H1 (cell line): ENCODE results near the gene GNAO1. TPM values are rescaled to one million over a fixed set of nuclear protein-coding genes. Genes with fewer than 3 reads are reported as not detected.

ENCODE experiments used
- CTCF ChIA-PET: fragments of 300-600 bp; sonication (Branson Sonifier 250); formaldehyde crosslinking; loops from one replicate; lab custom pipeline; 2021; ENCODE audit not compliant: partially characterized antibody; lab: Charles Lee
- POLR2A ChIA-PET: fragments of 300-600 bp; sonication (Branson Sonifier 250); formaldehyde crosslinking; loops from one replicate; lab custom pipeline; 2021; ENCODE audit warnings: inconsistent platforms; ENCODE audit not compliant: partially characterized antibody; lab: Charles Lee
- DNase-seq, 2 experiments: peaks; one replicate each; pipeline versions ENCODE4 v3.0.0 to v3.0.0-alpha.2; 2010 to 2022; ENCODE audit warnings: low spot score in 2 of 2, low read depth in 1 of 2, mixed read lengths in 1 of 2
- FAIRE-seq: peaks from 2 replicates; lab custom pipeline; 2011; peaks lifted over from hg19 to GRCh38; lab: Jason Lieb, UNC
- H2AFZ ChIP-seq: 2 replicates; pipeline ENCODE4 v1.8.1; 2012; ENCODE audit warnings: low read length, inconsistent platforms
- H2AK5ac ChIP-seq: 2 replicates; pipeline ENCODE4 v1.6.1; 2013; ENCODE audit warnings: low read depth, low read length
- H2BK120ac ChIP-seq: replicated peaks from 2 replicates; pipeline ENCODE3; 2013; ENCODE audit warnings: low read depth, low read length, inconsistent platforms
- H2BK12ac ChIP-seq: 2 replicates; pipeline ENCODE4 v1.6.1; 2013; ENCODE audit warnings: low read depth, low read length
- H2BK15ac ChIP-seq: 2 replicates; pipeline ENCODE4 v1.6.1; 2013; ENCODE audit warnings: low read length
- H2BK20ac ChIP-seq: 2 replicates; pipeline ENCODE4 v1.6.1; 2013; ENCODE audit warnings: low read length
- H2BK5ac ChIP-seq: 2 replicates; pipeline ENCODE4 v1.6.1; 2013; ENCODE audit warnings: low read depth, low read length
- H3K14ac ChIP-seq: 2 replicates; pipeline ENCODE4 v1.6.1; 2013; ENCODE audit warnings: inconsistent platforms; ENCODE audit not compliant: insufficient read length
- H3K18ac ChIP-seq: 2 replicates; pipeline ENCODE4 v1.6.1; 2013; ENCODE audit warnings: low read length; ENCODE audit errors: extremely low read depth
- H3K23ac ChIP-seq: 2 replicates; pipeline ENCODE4 v1.6.1; 2013; ENCODE audit warnings: inconsistent platforms; ENCODE audit not compliant: insufficient read length
- H3K23me2 ChIP-seq: 2 replicates; pipeline ENCODE4 v1.6.1; 2013; ENCODE audit warnings: low read depth, low read length
- H3K27ac ChIP-seq: 2 replicates; pipeline ENCODE4 v1.6.1; 2011; ENCODE audit warnings: low read depth, low read length, inconsistent platforms
- H3K27me3 ChIP-seq, 4 experiments: replicated peaks in 1 of 4; 1 replicate in 1 of 4; 2 replicates in 3 of 4; pipeline versions ENCODE4 v1.6.1 to v1.8.1; 2011 to 2013; ENCODE audit warnings: low read length in 3 of 4, mild to moderate bottlenecking in 3 of 4, inconsistent platforms in 2 of 4, mixed read lengths in 2 of 4, moderate library complexity in 1 of 4; ENCODE audit not compliant: control insufficient read depth in 3 of 4, insufficient read depth in 3 of 4; ENCODE audit errors: extremely low read depth in 1 of 4
- H3K36me3 ChIP-seq, 4 experiments: 2 replicates each; pipeline versions ENCODE4 v1.6.1 to v1.8.1; 2011 to 2013; ENCODE audit warnings: mild to moderate bottlenecking in 4 of 4, low read length in 3 of 4, moderate library complexity in 2 of 4, control low read depth in 1 of 4, inconsistent platforms in 1 of 4; ENCODE audit not compliant: insufficient read depth in 4 of 4, control insufficient read depth in 2 of 4
- H3K4ac ChIP-seq: replicated peaks from 2 replicates; pipeline ENCODE3; 2013; ENCODE audit warnings: low read length, low read depth, mixed read lengths, inconsistent platforms; ENCODE audit not compliant: insufficient read length
- H3K4me1 ChIP-seq, 4 experiments: replicated peaks in 1 of 4; 1 replicate in 1 of 4; 2 replicates in 3 of 4; pipeline versions ENCODE4 v1.6.1 to v1.8.1; 2011 to 2013; ENCODE audit warnings: low read length in 3 of 4, inconsistent platforms in 2 of 4, mixed read lengths in 1 of 4; ENCODE audit not compliant: insufficient read depth in 4 of 4, control insufficient read depth in 3 of 4
- H3K4me2 ChIP-seq, 2 experiments: 2 replicates each; pipeline versions ENCODE4 v1.6.1 to v1.8.1; 2011 to 2013; ENCODE audit warnings: low read depth in 2 of 2, low read length in 2 of 2, control low read depth in 1 of 2, inconsistent platforms in 1 of 2, mild to moderate bottlenecking in 1 of 2; ENCODE audit not compliant: insufficient read depth in 1 of 2
- H3K4me3 ChIP-seq, 4 experiments: fragments of 200-600, 300-600 bp in 1 of 4; sonication (generic), shearing (Covaris generic), sonication (Bioruptor Twin) in 1 of 4; 2 replicates each; pipeline versions ENCODE4 v1.5.1 to v1.8.1; 2011 to 2016; ENCODE audit warnings: low read length in 4 of 4, low read depth in 3 of 4, control low read depth in 2 of 4, inconsistent platforms in 2 of 4, mild to moderate bottlenecking in 2 of 4, mixed read lengths in 1 of 4, moderate library complexity in 1 of 4; ENCODE audit not compliant: insufficient read depth in 2 of 4; ENCODE audit errors: extremely low read depth in 1 of 4
- H3K56ac ChIP-seq: replicated peaks from 2 replicates; pipeline ENCODE3; 2013; ENCODE audit warnings: low read depth, mild to moderate bottlenecking, mixed read lengths, low read length, inconsistent platforms; ENCODE audit not compliant: insufficient read length
- H3K79me1 ChIP-seq: 2 replicates; pipeline ENCODE4 v1.6.1; 2013; ENCODE audit warnings: low read depth, low read length, control low read depth
- H3K79me2 ChIP-seq, 2 experiments: 2 replicates each; pipeline versions ENCODE4 v1.6.1 to v1.8.1; 2012 to 2013; ENCODE audit warnings: low read length in 2 of 2, mild to moderate bottlenecking in 2 of 2, inconsistent platforms in 1 of 2; ENCODE audit not compliant: insufficient read depth in 2 of 2, control insufficient read depth in 1 of 2
- H3K9ac ChIP-seq, 4 experiments: replicated peaks in 1 of 4; 1 replicate in 1 of 4; 2 replicates in 3 of 4; pipeline versions ENCODE4 v1.6.1 to v1.8.1; 2011 to 2013; ENCODE audit warnings: low read depth in 3 of 4, low read length in 3 of 4, control low read depth in 2 of 4, mild to moderate bottlenecking in 2 of 4, moderate library complexity in 2 of 4, inconsistent platforms in 1 of 4; ENCODE audit errors: extremely low read depth in 1 of 4
- H3K9me3 ChIP-seq, 2 experiments: 2 replicates each; pipeline versions ENCODE4 v1.6.1 to v1.8.1; 2012 to 2013; ENCODE audit warnings: mild to moderate bottlenecking in 2 of 2, moderate library complexity in 2 of 2, control low read depth in 1 of 2, inconsistent platforms in 1 of 2, low read depth in 1 of 2, low read length in 1 of 2, mixed read lengths in 1 of 2; ENCODE audit not compliant: insufficient read depth in 2 of 2
- H4K20me1 ChIP-seq, 2 experiments: replicated peaks in 1 of 2; 2 replicates each; pipeline versions ENCODE3 to v1.8.1; 2011 to 2013; ENCODE audit warnings: inconsistent platforms in 2 of 2, low read length in 2 of 2, mild to moderate bottlenecking in 1 of 2; ENCODE audit not compliant: insufficient read depth in 2 of 2, control insufficient read depth in 1 of 2
- H4K5ac ChIP-seq: 2 replicates; pipeline ENCODE4 v1.6.1; 2013; ENCODE audit warnings: low read length, low read depth, mixed read lengths, inconsistent platforms; ENCODE audit not compliant: insufficient read length
- H4K8ac ChIP-seq: 2 replicates; pipeline ENCODE4 v1.8.0; 2013; ENCODE audit warnings: mild to moderate bottlenecking, moderate library complexity, low read length, inconsistent platforms; ENCODE audit not compliant: insufficient read depth; ENCODE audit errors: extremely low read depth
- H4K91ac ChIP-seq: replicated peaks from 2 replicates; pipeline ENCODE3; 2013; ENCODE audit warnings: low read length, mixed read lengths, inconsistent platforms; ENCODE audit not compliant: insufficient read length
- EGR1 ChIP-seq: IDR thresholded peaks from 2 replicates; pipeline ENCODE4 v1.6.1; 2011; ENCODE audit warnings: low read depth, low read length, borderline replicate concordance
- FOSL1 ChIP-seq: IDR thresholded peaks from 2 replicates; pipeline ENCODE4 v1.6.1; 2011; ENCODE audit warnings: mild to moderate bottlenecking, low read depth, low read length, moderate library complexity; ENCODE audit not compliant: insufficient read depth
- POLR2AphosphoS5 ChIP-seq: IDR thresholded peaks from 2 replicates; pipeline ENCODE4 v1.6.1; 2011; ENCODE audit warnings: low read depth, low read length
- SAP30 ChIP-seq: fragments of 300-600 bp; sonication (generic); IDR thresholded peaks from 2 replicates; pipeline ENCODE4 v1.7.1; 2012; ENCODE audit warnings: low read length, moderate library complexity, mild to moderate bottlenecking, inconsistent platforms; ENCODE audit not compliant: insufficient read depth, insufficient replicate concordance
- WGBS, 2 experiments: shearing (Covaris generic) in 1 of 2; methylation state at CpG; one replicate each; pipeline versions ENCODE4 v1.1.6 to v1.1.7; 2013 to 2015; ENCODE audit warnings: low lambda C conversion rate in 2 of 2, mixed read lengths in 2 of 2, inconsistent platforms in 1 of 2, low coverage in 1 of 2, missing lambda C conversion rate in 1 of 2; ENCODE audit not compliant: insufficient replicate concordance in 2 of 2, insufficient coverage in 1 of 2, insufficient read length in 1 of 2; ENCODE audit errors: extremely low coverage in 1 of 2, missing lambda C conversion rate in 1 of 2; 5-methylcytosine and 5-hydroxymethylcytosine counted together
- polyA plus RNA-seq, 7 experiments: library from polyadenylated mRNA; depleted of rRNA in 3 of 7; stranded (reverse) in 5 of 7; unstranded in 2 of 7; fragments of >200 nt in 5 of 7; fragments of 200-250 nt in 2 of 7; gene quantifications; 1 replicate in 5 of 7; 2 replicates in 1 of 7; 4 replicates in 1 of 7; pipeline versions ENCODE4 v1.2.1 to v1.2.3, GENCODE V29; 2011 to 2013; ENCODE audit warnings: missing spikeins in 2 of 7, mixed read lengths in 2 of 7
- total RNA-seq: library from RNA; stranded (reverse); fragmentation: NEBNext Ultra II Directional; extraction: Animal tissue kit (Norgen Biotek cat#: 25700); gene quantifications from 2 replicates; pipeline ENCODE4 v1.2.1, GENCODE V29; 2021

Gene GNAO1
- total and polyA plus RNA-seq, 2 of the 8 experiments (the other 6 are each of a cell fraction or from before 2014, with no cell fraction given) = 6.7 to 34.4 TPM

DNA sequence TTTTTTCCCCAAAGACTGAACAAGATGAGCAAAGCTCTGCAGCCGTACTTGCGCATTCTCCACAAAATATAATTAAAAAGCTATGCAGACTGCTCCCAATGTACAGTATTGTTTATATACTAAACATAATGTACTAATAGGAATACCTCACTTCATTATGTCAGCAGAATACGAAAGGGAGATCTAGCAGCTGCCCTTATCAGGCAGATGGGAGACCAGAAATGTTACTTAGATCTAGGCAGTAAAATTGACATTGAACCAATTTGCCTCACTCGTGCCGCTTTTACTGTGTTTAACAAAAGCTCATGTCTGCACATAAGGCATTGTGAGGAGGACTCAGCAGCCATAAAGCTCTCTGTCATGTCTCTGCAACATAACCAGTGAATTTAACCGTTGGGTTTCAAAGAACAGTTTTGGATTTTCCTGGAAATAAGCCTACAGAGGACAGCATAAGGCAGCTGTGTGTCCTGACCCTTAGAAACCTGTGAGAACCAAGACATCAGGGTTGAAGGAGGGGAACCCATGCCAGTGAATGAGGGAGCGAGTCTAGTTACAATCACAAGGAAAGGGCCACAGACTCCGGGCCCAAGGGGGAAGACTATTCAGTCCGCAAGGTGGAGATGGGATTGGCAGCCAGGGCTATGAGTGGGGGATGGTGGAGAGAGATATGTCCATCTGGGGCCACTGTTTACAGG lies 71.4 kb downstream of the GNAO1 start:
- FAIRE-seq (no peak), DNase-seq (no peak)
- Histone ChIP-seq H3K9me3 (no peaks in the 10 kb centered on the region), H4K20me1 (peaks cover 2 to 8% of the 10 kb centered on the region in 2 experiments), H3K4me3 (no peak overlapping the region), H3K27ac (no peak overlapping the region), H2BK15ac (no peak overlapping the region), H3K27me3 (no peaks in the 10 kb centered on the region), H3K79me1 (peaks cover 2% of the 10 kb centered on the region; the same call in 1 of the 2 replicates), H4K8ac (no peak overlapping the region), H4K91ac (no peak overlapping the region), H3K14ac (no peak overlapping the region), H3K23me2 (no peaks in the 10 kb centered on the region), H2BK5ac (no peak overlapping the region), H3K4ac (no peak overlapping the region), H3K79me2 (no peaks in the 10 kb centered on the region), H2BK12ac (no peak overlapping the region), H2BK20ac (no peak overlapping the region), H3K4me2 (no peak overlapping the region), H2BK120ac (no peak overlapping the region), H3K23ac (no peak overlapping the region), H2AK5ac (no peak overlapping the region), H3K36me3 (no peaks in the 10 kb centered on the region), H2AFZ (no peak overlapping the region), H3K56ac (no peak overlapping the region), H3K4me1 (peaks cover 0 to 3% (median 0%) of the 10 kb centered on the region in 4 experiments; a peak in 3 of 7 replicates), H3K18ac (no peak overlapping the region), H4K5ac (no peak overlapping the region), H3K9ac (no peak overlapping the region)
- POLR2A ChIA-PET = interaction anchor here (0.7 kb wide), 1 partner anchor 12 kb away, joined by 3 read pairs; no protein-coding TSS in a partner anchor
- CTCF ChIA-PET = interaction anchor here (0.9 to 6.9 kb wide), 9 partner anchors 9 to 221 kb away, joined by 3 to 70 read pairs (median 6); no protein-coding TSS in a partner anchor
- TF ChIP-seq POLR2AphosphoS5 (no peak), SAP30 (no peak), EGR1 (no peak), FOSL1 (no peak)
- WGBS, 2 experiments = 87% methylated on average over 9 of the region's 9 CpGs; no CpG with 5 or more reads in 1 of the 2 experiments
